Measurements from ENCODE around the gene PLXNA2. TPM values are rescaled to one million over a fixed set of nuclear protein-coding genes. Genes with fewer than 3 reads are reported as not detected.

PLXNA2 gene
- total and polyA plus RNA-seq, 2 of the 13 experiments (the other 11 are each of a cell fraction or from before 2014, with no cell fraction given), result 1.1 to 2.1 TPM

DNA sequence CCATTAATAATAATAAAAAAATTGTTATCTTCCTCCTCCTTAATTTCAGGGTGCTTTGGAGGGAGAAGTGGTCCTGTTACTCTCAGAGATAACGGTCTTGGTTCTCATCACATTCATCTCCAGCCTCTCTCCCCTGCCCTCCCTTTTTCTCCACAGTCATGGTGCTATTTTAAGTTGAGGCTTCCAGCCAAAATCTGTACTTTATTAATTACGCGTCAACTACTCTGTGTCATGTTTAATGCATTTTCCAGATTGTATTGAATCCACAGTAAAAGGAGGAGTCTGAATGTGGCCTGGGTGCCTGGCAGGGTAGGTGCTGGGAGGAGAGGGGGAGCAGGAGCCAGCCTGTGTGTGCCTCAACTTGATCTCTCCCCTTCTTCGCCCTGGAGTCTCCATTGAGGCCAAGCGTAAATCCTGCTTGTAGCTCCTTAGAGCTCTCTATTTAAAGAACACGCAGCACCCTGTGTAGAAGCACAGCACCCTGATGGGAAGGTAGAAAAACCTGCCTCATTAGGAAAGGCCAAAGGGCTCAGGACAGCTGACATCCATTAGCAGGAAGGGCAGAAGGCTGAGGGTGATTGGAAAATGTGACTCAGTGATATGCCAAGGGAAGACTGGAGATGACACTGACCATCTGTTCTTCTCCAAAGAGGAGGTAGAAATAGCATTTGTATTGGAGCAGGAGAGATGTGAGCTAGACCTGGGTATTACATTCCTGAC is 82.4 kb downstream of the PLXNA2 start:
- POLR2A ChIA-PET, result interaction anchor here (1.0 to 2.2 kb wide), 2 partner anchors 13 to 83 kb away, joined by 4 to 5 read pairs; partner anchors contain the start of gene PLXNA2
- no peak for TF ChIP-seq ZC3H13 (CRISPR knock-in tag; IDR thresholded peaks at IDR 0.05)
- TF ChIP-seq ZSCAN9 (CRISPR knock-in tag; IDR thresholded peaks at IDR 0.05; ENCODE audit: borderline replicate concordance), result no peak
- TF ChIP-seq NFATC3 (CRISPR knock-in tag; IDR thresholded peaks at IDR 0.05), result no peak
- no peak for TF ChIP-seq SALL1 (CRISPR knock-in tag; IDR thresholded peaks at IDR 0.05)
- H3K36me3 ChIP-seq (replicated peaks in 1 of 2; ENCODE audit: control insufficient read depth in 1 of 2, insufficient read depth in 2 of 2, low read length in 2 of 2), result no peaks in the 10 kb centered on the region
- H3K27me3 ChIP-seq (ENCODE audit: control insufficient read depth in 1 of 2, insufficient read depth in 2 of 2, low read length in 2 of 2), result no peaks in the 10 kb centered on the region
- CTCF ChIA-PET (ENCODE audit: low intra/inter-chr PET ratio, low total read pairs), result no interaction called here
- no peak overlapping the region for H3K4me2 ChIP-seq (ENCODE audit: low read depth, low read length)
- H4K20me1 ChIP-seq (ENCODE audit: insufficient read depth, low read length), result no peaks in the 10 kb centered on the region
- ATAC-seq (no peak), FAIRE-seq (no peak), DNase-seq (ENCODE audit: low spot score) (no peak)
- BruUV-seq (replicated peaks), result no TSS peak
- H3K79me2 ChIP-seq (ENCODE audit: insufficient read depth, low read length), result no peaks in the 10 kb centered on the region
- intact Hi-C loops (cut with micrococcal nuclease; ENCODE audit: unreplicated experiment), result no loop called here
- no peak overlapping the region for H2AFZ ChIP-seq (ENCODE audit: low read length)
- peaks cover 99% of the 10 kb centered on the region for H3K4me1 ChIP-seq (ENCODE audit: insufficient read depth, low read length)
- H3K9me3 ChIP-seq (ENCODE audit: low read length), result no peaks in the 10 kb centered on the region
- 91% methylated on average over 6 of the region's 6 CpGs for WGBS (ENCODE audit: low lambda C conversion rate)
- H3K27ac ChIP-seq (ENCODE audit: extremely low read length, insufficient read depth, low read length), result no peak overlapping the region
- in situ Hi-C loops (cut with HindIII; ENCODE audit: extremely low pct_ligation_motif_present, low pct_unique_long_range_greater_than_20kb), result no loop called here
- no peak overlapping the region for H3K4me3 ChIP-seq (replicated peaks in 1 of 3; ENCODE audit: insufficient read depth in 1 of 3, low read depth in 2 of 3, low read length in 3 of 3)
- H3K9ac ChIP-seq (ENCODE audit: insufficient read depth, low read depth, low read length), result no peak overlapping the region

DNA sequence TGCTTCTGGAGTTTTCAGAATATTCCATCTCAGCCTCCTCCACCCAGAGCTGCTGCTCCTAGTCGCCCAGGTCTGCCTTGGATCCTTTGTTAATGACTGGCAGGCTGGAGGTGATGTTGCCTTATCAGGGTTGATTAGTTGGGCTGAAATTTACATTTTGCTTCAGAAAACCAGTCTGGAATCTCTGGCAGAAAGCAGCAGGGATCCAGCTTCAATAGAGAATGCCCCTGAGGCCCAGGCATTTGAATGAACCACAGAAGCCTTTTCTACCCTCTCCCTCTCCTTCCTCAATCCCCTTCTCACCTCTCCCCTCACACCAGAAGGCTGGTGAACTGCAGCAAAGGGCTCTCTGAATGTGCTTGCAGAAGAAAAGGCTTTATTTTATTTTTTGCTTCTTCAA is 83.2 kb downstream of the PLXNA2 start:
- in situ Hi-C loops (cut with HindIII; ENCODE audit: extremely low pct_ligation_motif_present, low pct_unique_long_range_greater_than_20kb), result no loop called here
- H3K27me3 ChIP-seq (ENCODE audit: control insufficient read depth in 1 of 2, insufficient read depth in 2 of 2, low read length in 2 of 2), result no peaks in the 10 kb centered on the region
- peaks cover 93% of the 10 kb centered on the region for H3K4me1 ChIP-seq (ENCODE audit: insufficient read depth, low read length)
- POLR2A ChIA-PET, result no interaction called here
- no peaks in the 10 kb centered on the region for H3K36me3 ChIP-seq (replicated peaks in 1 of 2; ENCODE audit: control insufficient read depth in 1 of 2, insufficient read depth in 2 of 2, low read length in 2 of 2)
- no TSS peak for BruUV-seq (replicated peaks)
- ATAC-seq, result no peak
- H3K9ac ChIP-seq (ENCODE audit: insufficient read depth, low read depth, low read length), result no peak overlapping the region
- no peaks in the 10 kb centered on the region for H3K79me2 ChIP-seq (ENCODE audit: insufficient read depth, low read length)
- H2AFZ ChIP-seq (ENCODE audit: low read length), result no peak overlapping the region
- H4K20me1 ChIP-seq (ENCODE audit: insufficient read depth, low read length), result no peaks in the 10 kb centered on the region
- DNase-seq (ENCODE audit: low spot score), result no peak
- no peaks in the 10 kb centered on the region for H3K9me3 ChIP-seq (ENCODE audit: low read length)
- WGBS (ENCODE audit: low lambda C conversion rate), result 89% methylated on average over 1 of the region's 1 CpG
- no peak overlapping the region for H3K4me2 ChIP-seq (ENCODE audit: low read depth, low read length)
- intact Hi-C loops (cut with micrococcal nuclease; ENCODE audit: unreplicated experiment), result no loop called here
- no peak overlapping the region for H3K27ac ChIP-seq (ENCODE audit: extremely low read length, insufficient read depth, low read length)
- no peak for FAIRE-seq
- CTCF ChIA-PET (ENCODE audit: low intra/inter-chr PET ratio, low total read pairs), result no interaction called here
- no peak overlapping the region for H3K4me3 ChIP-seq (replicated peaks in 1 of 3; ENCODE audit: insufficient read depth in 1 of 3, low read depth in 2 of 3, low read length in 3 of 3)
- no peak for TF ChIP-seq KDM5A (IDR thresholded peaks at IDR 0.05; ENCODE audit: borderline replicate concordance, low read length)
- TF ChIP-seq, protein P1, sequence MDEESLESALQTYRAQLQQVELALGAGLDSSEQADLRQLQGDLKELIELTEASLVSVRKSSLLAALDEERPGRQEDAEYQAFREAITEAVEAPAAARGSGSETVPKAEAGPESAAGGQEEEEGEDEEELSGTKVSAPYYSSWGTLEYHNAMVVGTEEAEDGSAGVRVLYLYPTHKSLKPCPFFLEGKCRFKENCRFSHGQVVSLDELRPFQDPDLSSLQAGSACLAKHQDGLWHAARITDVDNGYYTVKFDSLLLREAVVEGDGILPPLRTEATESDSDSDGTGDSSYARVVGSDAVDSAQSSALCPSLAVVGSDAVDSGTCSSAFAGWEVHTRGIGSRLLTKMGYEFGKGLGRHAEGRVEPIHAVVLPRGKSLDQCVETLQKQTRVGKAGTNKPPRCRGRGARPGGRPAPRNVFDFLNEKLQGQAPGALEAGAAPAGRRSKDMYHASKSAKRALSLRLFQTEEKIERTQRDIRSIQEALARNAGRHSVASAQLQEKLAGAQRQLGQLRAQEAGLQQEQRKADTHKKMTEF (CRISPR knock-in tag; IDR thresholded peaks at IDR 0.05), result no peak
- TF ChIP-seq, protein P2, sequence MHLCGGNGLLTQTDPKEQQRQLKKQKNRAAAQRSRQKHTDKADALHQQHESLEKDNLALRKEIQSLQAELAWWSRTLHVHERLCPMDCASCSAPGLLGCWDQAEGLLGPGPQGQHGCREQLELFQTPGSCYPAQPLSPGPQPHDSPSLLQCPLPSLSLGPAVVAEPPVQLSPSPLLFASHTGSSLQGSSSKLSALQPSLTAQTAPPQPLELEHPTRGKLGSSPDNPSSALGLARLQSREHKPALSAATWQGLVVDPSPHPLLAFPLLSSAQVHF (CRISPR knock-in tag; IDR thresholded peaks at IDR 0.05), result no peak
- TF ChIP-seq, protein P3, sequence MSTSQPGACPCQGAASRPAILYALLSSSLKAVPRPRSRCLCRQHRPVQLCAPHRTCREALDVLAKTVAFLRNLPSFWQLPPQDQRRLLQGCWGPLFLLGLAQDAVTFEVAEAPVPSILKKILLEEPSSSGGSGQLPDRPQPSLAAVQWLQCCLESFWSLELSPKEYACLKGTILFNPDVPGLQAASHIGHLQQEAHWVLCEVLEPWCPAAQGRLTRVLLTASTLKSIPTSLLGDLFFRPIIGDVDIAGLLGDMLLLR (CRISPR knock-in tag; IDR thresholded peaks at IDR 0.05), result no peak
- TF ChIP-seq DMTF1 (CRISPR knock-in tag; IDR thresholded peaks at IDR 0.05), result no peak
- no peak for TF ChIP-seq KDM3A (CRISPR knock-in tag; IDR thresholded peaks at IDR 0.05; ENCODE audit: low read depth)
- TF ChIP-seq CAMTA2 (CRISPR knock-in tag; IDR thresholded peaks at IDR 0.05; ENCODE audit: borderline replicate concordance), result no peak

Measured in HepG2 (cell line).